ENCODE measurements around the gene KAT14.
A peak's percentile ranks its signal among the peaks of the same experiment; 100 is the strongest.
"Not testable (repeated sequence)": the region's sequence is repeated elsewhere in the genome, so short reads cannot be mapped to it uniquely, and the experiment has no call there.

Gene KAT14, protein sequence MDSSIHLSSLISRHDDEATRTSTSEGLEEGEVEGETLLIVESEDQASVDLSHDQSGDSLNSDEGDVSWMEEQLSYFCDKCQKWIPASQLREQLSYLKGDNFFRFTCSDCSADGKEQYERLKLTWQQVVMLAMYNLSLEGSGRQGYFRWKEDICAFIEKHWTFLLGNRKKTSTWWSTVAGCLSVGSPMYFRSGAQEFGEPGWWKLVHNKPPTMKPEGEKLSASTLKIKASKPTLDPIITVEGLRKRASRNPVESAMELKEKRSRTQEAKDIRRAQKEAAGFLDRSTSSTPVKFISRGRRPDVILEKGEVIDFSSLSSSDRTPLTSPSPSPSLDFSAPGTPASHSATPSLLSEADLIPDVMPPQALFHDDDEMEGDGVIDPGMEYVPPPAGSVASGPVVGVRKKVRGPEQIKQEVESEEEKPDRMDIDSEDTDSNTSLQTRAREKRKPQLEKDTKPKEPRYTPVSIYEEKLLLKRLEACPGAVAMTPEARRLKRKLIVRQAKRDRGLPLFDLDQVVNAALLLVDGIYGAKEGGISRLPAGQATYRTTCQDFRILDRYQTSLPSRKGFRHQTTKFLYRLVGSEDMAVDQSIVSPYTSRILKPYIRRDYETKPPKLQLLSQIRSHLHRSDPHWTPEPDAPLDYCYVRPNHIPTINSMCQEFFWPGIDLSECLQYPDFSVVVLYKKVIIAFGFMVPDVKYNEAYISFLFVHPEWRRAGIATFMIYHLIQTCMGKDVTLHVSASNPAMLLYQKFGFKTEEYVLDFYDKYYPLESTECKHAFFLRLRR

DNA sequence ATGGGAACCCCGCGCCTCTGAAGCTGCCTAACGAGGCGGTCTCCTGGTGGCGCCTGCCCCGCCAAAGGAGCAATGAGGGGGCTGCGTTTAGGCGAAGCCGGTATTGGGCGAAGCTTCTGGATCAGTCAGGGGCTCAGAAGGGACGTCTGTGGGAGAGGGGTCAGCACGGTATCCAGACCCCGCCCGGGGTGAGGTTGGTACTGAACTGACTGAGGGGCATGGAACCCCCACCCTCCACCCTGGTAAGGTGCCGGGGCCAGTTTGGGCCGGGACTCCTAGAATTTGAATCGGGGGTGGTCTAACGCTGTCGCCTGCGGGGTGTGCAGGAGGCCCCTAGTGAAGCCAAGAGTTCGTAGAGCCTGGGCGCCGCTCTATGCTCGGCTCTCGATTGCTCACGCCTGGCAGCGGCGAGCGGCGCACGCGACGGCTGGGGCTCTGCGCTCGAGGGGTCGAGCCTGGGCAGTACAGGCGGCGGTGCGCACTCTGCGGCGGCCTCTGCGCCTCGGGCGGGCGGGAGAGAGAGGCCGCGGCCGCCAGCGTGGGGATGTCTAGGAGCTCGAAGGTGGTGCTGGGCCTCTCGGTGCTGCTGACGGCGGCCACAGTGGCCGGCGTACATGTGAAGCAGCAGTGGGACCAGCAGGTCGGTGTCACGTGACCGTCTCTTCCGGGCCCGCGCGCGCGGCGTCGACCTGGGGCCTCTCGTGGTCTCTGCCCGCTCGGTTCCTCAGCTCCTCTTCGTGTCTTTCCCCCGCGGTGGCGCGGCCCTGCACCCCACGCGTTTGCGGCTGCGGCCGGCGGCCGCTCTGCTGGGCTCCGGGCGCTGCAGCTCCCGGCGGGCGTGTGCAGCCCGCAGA is at the start of gene KAT14, which contains the start of gene PET117:
KAT14 (plus strand) TSS at position 452 of the 854 bp plus-strand sequence. CDS start 4,798 bp downstream, outside the sequence.
PET117 (plus strand) TSS at position 452 of the 854 bp plus-strand sequence; CDS start at position 545, 93 bp downstream.
- TF ChIP-seq, protein P1, sequence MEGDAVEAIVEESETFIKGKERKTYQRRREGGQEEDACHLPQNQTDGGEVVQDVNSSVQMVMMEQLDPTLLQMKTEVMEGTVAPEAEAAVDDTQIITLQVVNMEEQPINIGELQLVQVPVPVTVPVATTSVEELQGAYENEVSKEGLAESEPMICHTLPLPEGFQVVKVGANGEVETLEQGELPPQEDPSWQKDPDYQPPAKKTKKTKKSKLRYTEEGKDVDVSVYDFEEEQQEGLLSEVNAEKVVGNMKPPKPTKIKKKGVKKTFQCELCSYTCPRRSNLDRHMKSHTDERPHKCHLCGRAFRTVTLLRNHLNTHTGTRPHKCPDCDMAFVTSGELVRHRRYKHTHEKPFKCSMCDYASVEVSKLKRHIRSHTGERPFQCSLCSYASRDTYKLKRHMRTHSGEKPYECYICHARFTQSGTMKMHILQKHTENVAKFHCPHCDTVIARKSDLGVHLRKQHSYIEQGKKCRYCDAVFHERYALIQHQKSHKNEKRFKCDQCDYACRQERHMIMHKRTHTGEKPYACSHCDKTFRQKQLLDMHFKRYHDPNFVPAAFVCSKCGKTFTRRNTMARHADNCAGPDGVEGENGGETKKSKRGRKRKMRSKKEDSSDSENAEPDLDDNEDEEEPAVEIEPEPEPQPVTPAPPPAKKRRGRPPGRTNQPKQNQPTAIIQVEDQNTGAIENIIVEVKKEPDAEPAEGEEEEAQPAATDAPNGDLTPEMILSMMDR (IDR thresholded peaks at IDR 0.05; ENCODE audit: low read depth, low read length, missing control alignments) = no peak
- peak within 1 kb of the TSS; percentile 85 for H3K4me3 ChIP-seq (ENCODE audit: low read depth, low read length)
- DNase-seq (ENCODE audit: low read depth) = peak; percentile 83

DNA sequence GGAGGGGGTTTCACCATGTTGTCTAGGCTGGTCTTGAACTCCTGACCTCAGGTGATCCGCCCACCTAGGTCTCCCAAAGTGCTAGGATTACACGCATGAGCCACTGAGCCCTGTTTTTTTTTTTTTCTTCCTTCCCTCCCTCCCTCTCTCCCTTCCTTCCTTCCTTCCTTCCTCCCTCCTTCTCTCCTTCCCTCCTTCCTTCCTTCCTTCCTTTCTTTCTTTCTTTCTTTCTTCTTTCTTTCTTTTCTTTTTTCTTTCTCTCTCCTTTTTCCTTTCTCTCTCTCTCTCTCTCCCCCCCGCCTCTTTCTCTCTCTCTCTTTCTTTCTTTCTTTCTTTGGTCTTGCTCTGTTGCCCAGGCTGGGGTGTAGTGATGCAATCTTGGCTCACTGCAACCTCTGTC is 49.4 kb upstream of the KAT14 start:
- H3K4me3 ChIP-seq (ENCODE audit: low read depth, low read length); DNase-seq (ENCODE audit: low read depth): not testable (repeated sequence)

DNA sequence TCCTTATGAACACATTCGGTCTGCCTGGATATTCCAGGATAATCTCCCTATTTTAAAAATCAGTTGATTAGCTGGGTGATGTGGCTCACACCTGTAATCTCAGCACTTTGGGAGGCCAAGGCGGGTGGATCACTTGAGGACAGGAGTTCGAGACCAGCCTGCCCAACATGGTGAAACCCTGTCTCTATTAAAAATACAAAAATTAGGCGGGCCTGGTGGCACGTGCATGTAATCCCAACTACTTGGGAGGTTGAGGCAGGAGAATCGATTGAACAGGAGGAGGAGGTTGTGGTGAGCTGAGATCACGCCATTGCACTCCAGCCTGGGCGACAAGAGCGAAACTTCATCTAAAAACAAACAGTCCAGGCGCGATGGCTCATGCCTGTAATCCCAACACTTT is 48.8 kb upstream of the KAT14 start:
- H3K4me3 ChIP-seq (ENCODE audit: low read depth, low read length); DNase-seq (ENCODE audit: low read depth): not testable (repeated sequence)

DNA sequence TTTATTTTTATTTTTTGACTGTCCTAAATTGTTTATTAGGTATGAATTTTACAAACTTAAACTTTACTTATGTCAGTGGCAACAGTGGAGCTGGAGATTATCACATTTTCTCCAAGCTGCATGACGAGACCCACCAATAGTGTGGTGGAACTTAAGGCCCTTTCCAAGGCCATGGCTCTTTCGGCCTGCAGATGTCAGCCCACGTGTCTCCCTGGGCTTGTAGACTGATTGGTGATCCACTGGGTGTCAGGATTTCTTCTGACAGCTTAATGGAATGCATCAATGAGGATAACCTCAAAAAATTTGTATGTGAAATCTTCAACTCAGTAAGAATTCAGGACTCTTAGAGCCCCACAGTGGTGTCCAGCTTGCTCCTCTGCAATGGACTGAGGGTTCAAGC is 47.6 kb upstream of the KAT14 start:
- no peak for DNase-seq (ENCODE audit: low read depth)
- TF ChIP-seq, protein P1 (IDR thresholded peaks at IDR 0.05; ENCODE audit: low read depth, low read length, missing control alignments) = no peak
- no peak overlapping the region for H3K4me3 ChIP-seq (ENCODE audit: low read depth, low read length)

DNA sequence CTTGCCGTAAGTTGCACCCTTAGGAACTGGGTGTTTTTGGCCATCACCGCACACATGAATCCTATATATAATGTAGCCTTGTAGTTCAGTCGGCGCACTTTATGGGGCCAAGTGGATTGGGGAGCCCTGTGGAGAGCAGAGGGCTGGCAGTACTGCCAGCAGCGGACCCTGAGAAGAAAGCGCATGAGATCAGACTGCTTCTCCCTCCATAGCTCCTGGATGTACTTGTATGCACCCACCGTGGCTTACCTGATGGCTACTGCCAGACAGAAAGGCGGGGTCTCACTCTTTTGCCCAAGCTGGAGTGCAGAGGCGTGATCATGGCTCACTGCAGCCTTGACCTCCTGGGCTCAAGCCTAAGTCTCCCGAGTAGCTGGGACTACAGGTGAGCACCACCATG is 47.2 kb upstream of the KAT14 start:
- DNase-seq (ENCODE audit: low read depth) = no peak
- TF ChIP-seq, protein P1 (IDR thresholded peaks at IDR 0.05; ENCODE audit: low read depth, low read length, missing control alignments) = no peak
- no peak overlapping the region for H3K4me3 ChIP-seq (ENCODE audit: low read depth, low read length)

DNA sequence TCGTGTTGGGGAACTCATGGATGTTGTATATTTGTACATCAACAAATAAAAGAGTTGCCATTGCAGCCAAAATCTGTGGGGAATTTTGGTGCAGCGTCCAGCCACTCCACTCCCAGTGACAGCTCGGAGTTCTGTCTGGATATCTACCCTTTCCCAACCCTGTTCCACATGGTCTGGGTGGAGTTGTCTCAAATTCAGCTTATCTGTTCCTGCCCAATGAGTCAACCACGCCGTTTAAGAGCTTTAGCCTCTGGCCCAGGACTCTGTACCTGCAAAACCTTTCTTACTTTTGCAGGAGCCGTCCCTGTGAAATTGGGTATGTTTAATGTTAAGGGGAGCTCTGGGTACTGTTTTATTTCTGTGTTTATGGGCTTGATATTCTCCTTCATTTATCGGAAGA is 46.0 kb upstream of the KAT14 start:
- H3K4me3 ChIP-seq (ENCODE audit: low read depth, low read length) = no peak overlapping the region
- TF ChIP-seq, protein P1 (IDR thresholded peaks at IDR 0.05; ENCODE audit: low read depth, low read length, missing control alignments) = no peak
- no peak for DNase-seq (ENCODE audit: low read depth)

DNA sequence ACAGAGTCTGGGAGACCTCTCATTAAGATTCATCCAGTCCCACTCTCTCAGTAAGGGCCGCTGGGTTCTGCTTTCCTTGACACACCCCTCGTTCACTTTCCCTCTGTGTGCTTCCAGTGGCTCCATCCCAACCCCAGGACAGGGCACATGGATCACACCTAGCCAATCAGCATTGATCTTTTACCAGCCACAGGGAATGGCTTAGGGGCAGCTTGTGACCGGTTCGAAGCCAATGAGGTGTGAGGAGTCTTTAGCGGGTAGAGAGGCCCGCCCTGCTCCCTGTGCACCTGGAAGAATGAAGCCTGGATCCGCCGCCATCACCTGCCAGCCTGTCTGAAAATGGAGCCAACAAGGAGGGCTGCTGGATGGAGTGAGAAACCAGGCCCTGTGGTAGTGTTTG is 44.8 kb upstream of the KAT14 start:
- no peak for DNase-seq (ENCODE audit: low read depth)
- no peak overlapping the region for H3K4me3 ChIP-seq (ENCODE audit: low read depth, low read length)
- TF ChIP-seq, protein P1 (IDR thresholded peaks at IDR 0.05; ENCODE audit: low read depth, low read length, missing control alignments) = no peak
